Subcutaneous adipose tissue (tissue), 4 donors: ENCODE data around the gene TRAF3. TPM values are rescaled to one million over a fixed set of nuclear protein-coding genes. Genes with fewer than 3 reads are reported as not detected.

Experiments used
- CTCF ChIP-seq: fragments of 450-650 bp; IDR thresholded peaks from one replicate; pipeline ENCODE4 v1.5.1; 2016; ENCODE audit warnings: low read depth, mild to moderate bottlenecking, control low read depth, antibody characterized with exemption, moderate library complexity
- small RNA-seq: library from RNA; depleted of rRNA; stranded (forward); fragments of <200 nt; gene quantifications from one replicate; pipeline ENCODE3, GENCODE V24; 2016
- total RNA-seq, 4 donors: library from RNA; depleted of rRNA; stranded (reverse); fragments of >200 nt; gene quantifications; one replicate each; pipeline ENCODE4 v1.1.0, GENCODE V29; 2016

The TRAF3 gene
- total RNA-seq, 4 donors from 2014 or later, result 11.0 to 21.0 (median 14.0) TPM

GRCh38 chr14:102958461-102958860 lies 181.2 kb downstream of the TRAF3 start:
- TF ChIP-seq CTCF, result no peak

Small RNAs within 50 kb of the gene (small RNA-seq; reads per million reads assigned to genes)
- not detected for gene RNU6-1316P

Other genes with a start within 250 kb of the TRAF3 start
- gene RCOR1, start 184.8 kb upstream of the TRAF3 start, total RNA-seq, result 10 to 100 TPM; 17.6 to 24.3 (median 22.1) TPM
- 1 to 10 TPM in 1 of 4 donors, under 1 TPM in 1, not detected in 2; 0.66 to 1.9 TPM for gene AMN, start 145.2 kb downstream of the TRAF3 start, total RNA-seq